ENCODE data around the gene ATG7. TPM values are rescaled to one million over a fixed set of nuclear protein-coding genes. Genes with fewer than 3 reads are reported as not detected.

ATG7 gene
- total RNA-seq, 4 donors from 2014 or later = 20.6 to 50.4 (median 39.9) TPM

DNA sequence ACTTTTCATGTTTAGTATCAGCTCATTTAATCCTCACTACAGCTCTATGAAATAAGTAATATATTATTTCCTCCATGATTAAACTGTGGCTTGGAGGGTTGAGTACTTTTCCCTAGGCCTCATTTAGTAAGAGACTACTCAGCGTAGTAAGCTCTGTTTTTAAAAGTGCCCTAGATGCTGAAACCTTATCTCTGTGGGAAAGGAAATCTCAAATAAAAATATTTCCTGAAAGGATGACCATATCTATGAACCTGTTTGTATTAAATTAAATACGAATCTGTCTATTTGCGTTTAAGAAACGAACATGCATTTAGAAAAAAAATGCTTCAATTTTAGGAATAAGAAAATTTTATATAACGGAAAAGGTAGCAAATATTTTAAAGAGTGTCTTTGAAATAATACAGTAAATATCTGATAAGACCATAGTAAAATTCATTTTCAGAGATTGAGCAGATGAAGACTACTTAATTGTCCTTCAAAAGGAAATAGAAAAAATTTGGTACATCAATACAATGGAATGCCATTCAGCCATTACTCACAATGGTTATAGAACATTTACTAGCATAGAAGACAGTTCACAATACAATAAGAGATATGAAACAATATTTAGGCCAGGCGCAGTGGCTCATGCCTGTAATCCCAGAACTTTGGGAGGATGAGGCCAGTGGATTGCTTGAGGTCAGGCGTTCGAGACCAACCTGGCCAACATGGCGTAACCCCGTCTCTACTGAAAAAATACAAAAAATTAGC lies 56.2 kb downstream of the ATG7 start:
- H3K27me3 ChIP-seq = no peaks in the 10 kb centered on the region
- WGBS = 95% methylated on average over 10 of the region's 10 CpGs
- DNase-seq (ENCODE audit: extremely low spot score) = no peak
- intact Hi-C loops (cut with DNase I) = loop anchor here (5.0 to 10.0 kb wide), 2 partner anchors 94 to 171 kb away; no protein-coding TSS in a partner anchor
- peaks cover 0 to 11% (median 4%) of the 10 kb centered on the region in 4 donors for H3K4me1 ChIP-seq
- TF ChIP-seq, protein P1, sequence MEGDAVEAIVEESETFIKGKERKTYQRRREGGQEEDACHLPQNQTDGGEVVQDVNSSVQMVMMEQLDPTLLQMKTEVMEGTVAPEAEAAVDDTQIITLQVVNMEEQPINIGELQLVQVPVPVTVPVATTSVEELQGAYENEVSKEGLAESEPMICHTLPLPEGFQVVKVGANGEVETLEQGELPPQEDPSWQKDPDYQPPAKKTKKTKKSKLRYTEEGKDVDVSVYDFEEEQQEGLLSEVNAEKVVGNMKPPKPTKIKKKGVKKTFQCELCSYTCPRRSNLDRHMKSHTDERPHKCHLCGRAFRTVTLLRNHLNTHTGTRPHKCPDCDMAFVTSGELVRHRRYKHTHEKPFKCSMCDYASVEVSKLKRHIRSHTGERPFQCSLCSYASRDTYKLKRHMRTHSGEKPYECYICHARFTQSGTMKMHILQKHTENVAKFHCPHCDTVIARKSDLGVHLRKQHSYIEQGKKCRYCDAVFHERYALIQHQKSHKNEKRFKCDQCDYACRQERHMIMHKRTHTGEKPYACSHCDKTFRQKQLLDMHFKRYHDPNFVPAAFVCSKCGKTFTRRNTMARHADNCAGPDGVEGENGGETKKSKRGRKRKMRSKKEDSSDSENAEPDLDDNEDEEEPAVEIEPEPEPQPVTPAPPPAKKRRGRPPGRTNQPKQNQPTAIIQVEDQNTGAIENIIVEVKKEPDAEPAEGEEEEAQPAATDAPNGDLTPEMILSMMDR (IDR thresholded peaks at IDR 0.05) = no peak
- TF ChIP-seq POLR2A (IDR thresholded peaks at IDR 0.05; ENCODE audit: low read depth) = no peak
- TF ChIP-seq POLR2AphosphoS5 (IDR thresholded peaks at IDR 0.05) = no peak
- no peak for TF ChIP-seq EP300 (IDR thresholded peaks at IDR 0.05)
- H3K4me3 ChIP-seq = no peak overlapping the region
- H3K9me3 ChIP-seq = no peaks in the 10 kb centered on the region
- peaks cover 6 to 61% (median 25%) of the 10 kb centered on the region in 4 donors for H3K36me3 ChIP-seq
- no peak overlapping the region for H3K27ac ChIP-seq (replicated peaks in 1 of 4)

DNA sequence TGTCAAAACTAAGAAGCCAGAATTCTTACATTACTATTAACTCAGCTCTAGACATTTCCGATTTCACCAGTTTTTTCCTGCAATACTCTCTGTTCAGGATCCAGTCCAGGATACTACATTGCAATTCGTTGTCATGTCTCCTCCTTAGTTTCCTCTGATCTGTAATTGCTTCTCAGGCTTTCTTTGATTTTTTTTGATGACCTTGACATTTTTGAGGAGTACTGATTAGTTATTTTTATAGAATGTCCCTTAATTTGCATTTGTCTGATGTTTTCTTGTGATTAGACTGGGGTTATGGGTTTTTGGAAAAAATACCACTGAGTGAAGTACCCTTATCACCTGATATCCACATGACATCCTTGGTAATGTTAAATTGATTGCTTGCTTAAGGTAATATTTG lies 57.6 kb downstream of the ATG7 start:
- Histone ChIP-seq H3K27ac (replicated peaks in 1 of 4) (no peak overlapping the region), H3K9me3 (no peaks in the 10 kb centered on the region), H3K4me3 (no peak overlapping the region), H3K4me1 (no peaks in the 10 kb centered on the region), H3K27me3 (no peaks in the 10 kb centered on the region), H3K36me3 (peaks cover 6 to 60% (median 23%) of the 10 kb centered on the region in 4 donors)
- no peak for DNase-seq (ENCODE audit: extremely low spot score)
- 76% methylated on average over 2 of the region's 2 CpGs for WGBS
- intact Hi-C loops (cut with DNase I) = loop anchor here (5.0 to 10.0 kb wide), 3 partner anchors 95 to 385 kb away; no protein-coding TSS in a partner anchor
- TF ChIP-seq EP300 (IDR thresholded peaks at IDR 0.05) = no peak
- no peak for TF ChIP-seq POLR2A (IDR thresholded peaks at IDR 0.05; ENCODE audit: low read depth)
- no peak for TF ChIP-seq POLR2AphosphoS5 (IDR thresholded peaks at IDR 0.05)
- TF ChIP-seq, protein P1 (IDR thresholded peaks at IDR 0.05) = no peak

DNA sequence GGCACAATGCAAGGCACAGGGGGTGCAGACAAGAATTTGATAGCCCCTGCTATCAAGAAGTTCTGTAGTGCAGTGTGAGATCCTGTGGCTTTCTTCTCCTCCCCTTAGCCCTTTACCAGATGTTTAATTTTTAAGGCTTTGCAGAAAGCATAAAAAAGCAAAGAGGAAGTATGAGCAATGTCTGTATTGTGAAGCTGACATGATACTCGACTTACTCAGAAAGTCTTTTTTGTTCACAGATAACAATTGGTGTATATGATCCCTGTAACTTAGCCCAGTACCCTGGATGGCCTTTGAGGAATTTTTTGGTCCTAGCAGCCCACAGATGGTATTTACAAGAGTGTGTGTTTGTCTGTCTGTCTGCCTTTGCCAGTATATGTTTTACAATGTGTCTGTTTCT lies 58.9 kb downstream of the ATG7 start:
- no peak overlapping the region for H3K27ac ChIP-seq (replicated peaks in 1 of 4)
- DNase-seq (ENCODE audit: extremely low spot score) = no peak
- WGBS = 43% methylated on average over 1 of the region's 1 CpG
- H3K9me3 ChIP-seq = no peaks in the 10 kb centered on the region
- TF ChIP-seq POLR2A (IDR thresholded peaks at IDR 0.05; ENCODE audit: low read depth) (no peak), EP300 (IDR thresholded peaks at IDR 0.05) (no peak), POLR2AphosphoS5 (IDR thresholded peaks at IDR 0.05) (no peak)
- TF ChIP-seq, protein P1 (IDR thresholded peaks at IDR 0.05) = no peak
- no peaks in the 10 kb centered on the region for H3K4me1 ChIP-seq
- H3K4me3 ChIP-seq = no peak overlapping the region
- no peaks in the 10 kb centered on the region for H3K27me3 ChIP-seq
- H3K36me3 ChIP-seq = peaks cover 6 to 61% (median 21%) of the 10 kb centered on the region in 4 donors
- intact Hi-C loops (cut with DNase I) = loop anchor here (10.0 kb wide), 1 partner anchor 386 kb away; no protein-coding TSS in a partner anchor

DNA sequence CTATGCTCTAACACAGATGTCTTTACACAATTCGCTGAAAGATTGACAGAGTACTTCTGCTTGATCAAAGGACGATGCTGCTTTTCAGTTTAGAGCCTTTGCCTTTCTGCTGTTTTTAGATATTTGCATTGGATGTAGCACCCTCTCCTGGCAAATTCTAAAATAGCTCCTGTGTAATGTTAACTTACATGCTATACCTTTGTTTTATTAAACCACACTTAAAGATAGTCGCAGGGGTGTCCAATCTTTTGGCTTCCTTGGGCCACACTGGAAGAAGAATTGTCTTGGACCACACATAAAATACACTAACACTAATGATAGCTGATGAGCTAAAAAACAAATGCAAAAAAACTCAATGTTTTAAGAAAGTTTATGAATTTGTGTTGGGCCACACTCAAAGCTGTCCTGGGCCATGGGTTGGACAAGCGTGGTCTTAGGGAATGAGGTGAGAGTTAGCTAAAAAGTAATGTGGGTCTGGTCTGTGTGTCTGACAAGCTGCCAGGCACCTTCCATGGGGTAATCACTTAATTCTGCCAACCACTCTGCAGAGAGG lies 62.9 kb downstream of the ATG7 start:
- Histone ChIP-seq H3K4me3 (no peak overlapping the region), H3K27me3 (no peaks in the 10 kb centered on the region), H3K4me1 (no peaks in the 10 kb centered on the region), H3K27ac (replicated peaks in 1 of 4) (no peak overlapping the region), H3K36me3 (peaks cover 3 to 39% (median 17%) of the 10 kb centered on the region in 4 donors), H3K9me3 (no peaks in the 10 kb centered on the region)
- DNase-seq (ENCODE audit: extremely low spot score) = no peak
- TF ChIP-seq POLR2AphosphoS5 (IDR thresholded peaks at IDR 0.05) = no peak
- TF ChIP-seq, protein P1 (IDR thresholded peaks at IDR 0.05) = peak; percentile 51 to 71 (median 61)
- 36% methylated on average over 4 of the region's 4 CpGs for WGBS
- intact Hi-C loops (cut with DNase I) = loop anchor here (10.0 kb wide), 1 partner anchor 390 kb away; no protein-coding TSS in a partner anchor
